ENCODE data around the gene GPR65.
"Not testable (repeated sequence)": the region's sequence is repeated elsewhere in the genome, so short reads cannot be mapped to it uniquely, and the experiment has no call there.

The GPR65 gene

DNA sequence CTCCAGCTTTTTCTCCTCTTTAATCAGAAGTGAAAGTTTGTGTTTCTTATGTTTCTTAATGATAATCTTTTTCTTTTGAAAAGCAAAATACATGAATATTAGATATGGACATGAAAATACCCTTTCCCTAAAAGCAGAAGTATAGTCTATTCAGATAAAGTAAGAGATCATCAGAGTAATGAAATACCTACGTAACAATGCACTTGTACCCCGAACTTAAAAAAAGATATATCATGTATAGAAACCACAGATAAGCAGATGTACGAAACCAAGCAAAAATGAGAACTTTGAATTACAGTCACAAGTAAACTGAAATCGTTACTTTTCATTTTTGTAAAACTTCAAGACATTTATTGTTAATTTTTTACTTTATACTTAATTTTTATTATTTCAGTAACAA lies 1.5 kb upstream of the GPR65 start:
- no peak for DNase-seq (ENCODE audit: low read depth in 1 of 2, low spot score in 1 of 2)

DNA sequence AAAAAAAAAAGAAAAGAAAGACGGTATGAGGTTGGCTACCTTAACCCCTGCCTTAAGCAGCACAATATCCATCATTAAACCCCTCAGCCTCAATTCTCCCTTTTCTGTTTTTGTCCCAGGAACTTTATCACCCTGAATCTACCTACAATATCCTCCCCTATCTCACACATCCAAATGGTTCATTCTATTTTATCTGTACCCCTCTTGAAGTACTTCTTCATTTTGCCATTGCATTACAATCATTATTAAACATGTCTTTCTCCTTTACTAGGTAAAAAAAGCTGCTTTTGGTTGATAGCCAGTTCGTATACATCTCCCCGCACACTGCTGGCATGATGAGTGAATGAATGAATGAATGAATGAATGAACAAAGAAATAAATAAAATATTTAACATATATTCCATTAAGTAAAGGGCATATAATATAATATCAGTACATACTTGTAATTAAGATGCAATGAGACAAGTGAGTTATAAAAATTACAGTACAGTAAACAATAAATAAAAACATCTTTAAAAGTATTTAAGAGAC lies 364 bp upstream of the GPR65 start:
- DNase-seq (ENCODE audit: low read depth in 1 of 2, low spot score in 1 of 2) = no peak

DNA sequence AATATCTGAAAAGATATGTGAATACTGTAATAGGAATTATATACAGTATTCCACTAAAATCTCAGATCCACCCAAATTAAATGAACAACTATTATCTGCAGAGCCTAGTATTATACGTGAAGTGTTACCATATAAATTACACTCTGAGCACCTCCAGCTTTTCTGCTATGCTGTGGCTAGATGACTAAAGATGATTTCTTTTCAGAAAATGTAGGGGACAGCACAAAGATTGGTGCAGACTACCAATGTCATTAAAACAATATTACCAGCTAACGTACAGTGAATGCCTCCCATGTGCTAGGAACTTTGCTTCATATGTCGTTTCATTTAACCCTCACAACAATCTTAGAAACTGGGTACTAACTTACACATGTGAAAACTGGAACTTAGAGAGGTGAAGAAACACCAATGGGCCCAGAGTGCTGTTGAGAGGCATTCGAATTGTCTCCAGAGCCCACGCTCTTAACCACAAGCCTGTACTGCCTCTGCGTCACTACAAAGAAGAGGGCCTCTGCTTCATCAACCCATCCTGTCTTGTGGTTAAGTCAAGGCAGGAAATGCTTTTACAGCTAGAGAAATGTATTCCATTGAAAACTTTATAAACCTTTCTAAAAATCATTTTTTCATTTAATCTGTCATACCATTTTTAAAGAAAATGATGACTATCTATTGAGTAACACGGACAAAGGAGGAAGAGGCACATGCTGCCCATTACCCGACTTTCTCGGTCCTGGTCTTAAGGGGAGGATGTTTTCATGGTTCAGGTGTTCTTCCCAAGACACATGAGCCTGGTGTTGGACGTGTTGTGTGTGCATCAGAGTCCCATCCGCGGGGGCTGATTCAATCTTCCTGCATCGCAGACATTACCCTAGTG lies 1.3 kb downstream of the GPR65 start:
- DNase-seq (ENCODE audit: low read depth in 1 of 2, low spot score in 1 of 2) = peak; percentile 18 to 44

DNA sequence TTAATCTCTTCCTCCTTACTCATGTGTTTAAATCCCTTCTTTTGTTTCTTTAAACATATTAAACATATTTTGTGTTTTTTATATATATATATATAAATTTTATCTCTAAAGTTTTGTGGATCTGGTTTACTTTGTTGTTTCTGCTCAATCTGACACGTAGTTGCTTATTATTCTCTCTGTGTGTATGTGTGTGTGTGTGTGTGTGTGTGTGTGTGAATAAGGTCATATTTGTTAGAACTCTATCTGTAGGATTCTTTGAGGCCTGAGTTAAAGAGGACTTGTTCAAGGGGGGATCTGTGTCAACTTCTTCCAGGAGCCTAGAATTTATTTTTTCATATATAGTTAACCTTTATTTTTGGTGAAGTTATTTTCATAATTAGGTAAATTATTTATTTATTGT lies 2.7 kb downstream of the GPR65 start:
- DNase-seq (ENCODE audit: low read depth in 1 of 2, low spot score in 1 of 2) = no peak

DNA sequence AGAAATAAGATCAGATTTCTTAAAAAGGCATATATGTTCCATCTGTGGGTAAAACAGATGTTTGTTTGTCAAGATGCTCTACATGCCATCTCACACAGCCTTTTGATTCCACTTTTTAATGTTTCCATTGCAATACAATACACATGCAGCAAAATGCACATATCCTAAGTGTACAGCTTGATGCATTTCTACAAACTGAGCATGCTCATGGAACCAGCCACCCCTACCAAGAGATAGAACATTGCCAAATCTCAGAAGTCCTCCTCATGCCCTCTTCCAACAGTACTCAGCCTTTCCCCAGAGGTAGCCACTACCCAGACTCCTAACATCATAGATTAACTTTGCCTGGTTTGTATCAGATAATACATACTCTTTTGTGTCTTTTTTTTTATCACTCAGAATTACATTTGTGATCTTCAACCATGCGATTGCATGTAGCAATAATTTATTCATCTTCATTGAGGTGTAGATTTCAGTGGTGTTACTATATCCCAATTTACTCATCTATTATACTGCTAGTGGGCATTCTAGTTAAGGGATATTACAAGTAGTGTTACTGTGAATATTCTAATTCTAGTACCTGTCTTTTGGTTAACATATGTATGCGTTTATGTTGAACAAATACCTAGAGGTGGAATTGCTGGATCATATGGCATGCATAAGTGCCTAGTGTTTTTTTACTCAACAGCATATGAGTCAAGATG lies 3.3 kb downstream of the GPR65 start:
- no peak for DNase-seq (ENCODE audit: low read depth in 1 of 2, low spot score in 1 of 2)

DNA sequence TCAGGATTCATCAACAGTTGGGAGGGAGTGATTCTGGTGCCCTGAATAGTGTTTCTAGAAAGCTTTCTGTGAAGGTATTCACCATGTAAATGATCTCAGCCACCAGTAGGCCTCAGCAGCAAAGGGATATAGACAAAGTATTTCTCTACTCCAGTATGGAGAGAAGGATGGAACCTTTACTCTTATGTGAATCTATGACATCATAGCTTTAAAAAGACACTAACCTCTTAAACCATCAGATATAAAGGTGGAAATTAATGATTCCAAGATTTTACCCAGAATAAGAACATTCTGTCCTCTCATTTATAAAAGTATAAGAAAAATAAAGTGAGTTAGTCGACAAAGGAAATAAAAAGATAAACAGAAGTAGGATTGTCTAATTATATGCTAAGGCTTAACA lies 4.6 kb downstream of the GPR65 start:
- no peak for DNase-seq (ENCODE audit: low read depth in 1 of 2, low spot score in 1 of 2)

DNA sequence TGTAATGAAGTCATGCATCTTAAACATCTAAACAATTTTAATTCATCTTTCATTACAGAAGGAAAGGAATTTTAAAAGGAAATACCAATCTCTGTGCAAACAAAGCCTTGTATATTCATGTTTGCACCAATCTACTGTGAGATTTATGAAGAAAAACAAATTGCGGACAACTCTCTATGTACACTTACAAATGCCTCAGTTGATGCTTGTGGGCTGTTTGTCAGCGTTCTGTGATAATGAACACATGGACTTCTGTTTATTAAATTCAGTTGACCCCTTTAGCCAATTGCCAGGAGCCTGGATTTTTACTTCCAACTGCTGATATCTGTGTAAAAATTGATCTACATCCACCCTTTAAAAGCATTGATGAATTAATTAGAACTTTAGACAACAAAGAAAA lies 5.4 kb downstream of the GPR65 start:
- DNase-seq (ENCODE audit: low read depth in 1 of 2, low spot score in 1 of 2) = no peak

DNA sequence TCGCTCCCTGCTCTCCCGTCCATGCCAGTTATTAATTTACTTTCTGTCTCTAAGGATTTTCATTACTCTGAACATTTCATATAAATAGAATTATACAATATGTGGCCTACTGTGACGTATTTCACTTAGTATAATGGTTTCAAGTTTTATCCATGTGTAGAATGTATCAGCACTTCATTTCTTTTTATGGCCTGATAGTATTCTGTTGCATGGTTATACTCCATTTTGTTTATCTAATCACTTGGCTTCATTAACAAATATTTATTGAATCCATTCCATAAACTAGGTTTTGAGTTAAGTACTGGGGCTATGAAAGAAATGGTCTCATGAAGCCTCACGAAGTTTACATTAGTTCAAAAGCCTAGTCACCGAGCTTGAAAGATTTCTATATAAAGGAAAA lies 7.6 kb downstream of the GPR65 start:
- DNase-seq (ENCODE audit: low read depth in 1 of 2, low spot score in 1 of 2) = no peak

DNA sequence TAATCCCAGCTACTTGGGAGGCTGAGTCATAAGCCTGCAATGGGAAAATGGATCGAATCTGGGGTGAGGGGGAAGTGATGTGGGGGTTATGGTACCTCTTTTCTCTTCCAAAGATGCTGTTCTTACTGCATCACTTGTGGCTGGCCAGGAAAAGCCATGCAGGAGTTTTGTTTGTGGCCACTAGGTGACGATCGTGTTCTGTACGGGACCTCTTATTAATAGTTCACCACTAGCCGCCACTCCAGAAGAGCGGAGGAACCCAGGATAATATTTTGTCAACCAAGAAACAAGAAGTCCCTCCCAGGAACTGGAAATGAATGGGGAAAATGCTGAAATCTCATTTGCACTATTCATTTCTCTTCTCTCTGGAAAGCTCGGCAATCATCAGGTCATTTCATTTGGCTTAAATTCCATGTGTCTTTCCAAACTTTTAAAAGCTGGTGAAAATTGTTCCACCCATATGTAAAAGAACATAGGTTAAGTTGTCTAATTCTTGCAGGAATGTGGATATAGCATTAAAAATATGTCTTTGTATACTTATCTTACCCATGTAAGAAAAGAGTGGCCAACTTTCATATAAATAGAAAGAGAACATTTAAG lies 8.9 kb downstream of the GPR65 start:
- no peak for DNase-seq (ENCODE audit: low read depth in 1 of 2, low spot score in 1 of 2)

DNA sequence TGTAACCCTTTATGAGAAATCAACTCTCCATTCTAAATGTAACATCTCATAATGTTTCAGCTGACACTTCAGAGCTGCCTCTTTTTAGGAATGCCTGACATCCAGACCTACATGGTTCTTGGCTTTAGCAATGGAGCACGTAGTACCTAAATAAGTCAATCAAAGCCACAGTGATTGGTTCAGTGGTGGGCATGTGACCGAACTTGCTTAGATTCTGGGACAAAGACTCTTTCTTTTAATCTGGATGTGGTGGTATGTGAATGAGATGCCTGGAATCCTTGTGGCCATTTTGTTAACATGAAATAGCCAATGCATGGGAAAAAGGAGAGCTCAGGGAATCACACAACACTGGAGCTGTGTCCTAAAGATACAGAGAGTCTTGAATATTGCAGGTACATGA lies 11.8 kb downstream of the GPR65 start:
- DNase-seq (ENCODE audit: low read depth in 1 of 2, low spot score in 1 of 2) = no peak

DNA sequence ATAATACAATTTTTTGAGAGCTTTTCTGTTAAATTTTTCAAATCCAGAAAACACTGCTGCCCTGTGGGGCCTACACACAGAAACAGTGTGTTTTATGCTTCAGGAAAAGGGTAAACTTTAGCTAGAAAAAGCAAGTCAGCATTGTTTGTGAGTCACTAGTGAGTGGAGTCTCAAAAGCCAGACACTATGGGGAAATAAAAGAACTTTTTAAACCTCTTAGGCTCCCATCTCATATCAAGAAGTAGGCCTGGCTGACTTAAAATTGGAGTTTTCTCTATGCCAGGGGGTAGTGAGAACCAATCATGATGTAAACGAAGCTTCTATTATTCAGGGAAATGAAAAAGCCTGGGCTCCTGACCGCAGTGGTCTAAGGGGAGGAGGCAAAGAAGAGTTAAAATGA lies 12.6 kb downstream of the GPR65 start:
- DNase-seq (ENCODE audit: low read depth in 1 of 2, low spot score in 1 of 2) = no peak

DNA sequence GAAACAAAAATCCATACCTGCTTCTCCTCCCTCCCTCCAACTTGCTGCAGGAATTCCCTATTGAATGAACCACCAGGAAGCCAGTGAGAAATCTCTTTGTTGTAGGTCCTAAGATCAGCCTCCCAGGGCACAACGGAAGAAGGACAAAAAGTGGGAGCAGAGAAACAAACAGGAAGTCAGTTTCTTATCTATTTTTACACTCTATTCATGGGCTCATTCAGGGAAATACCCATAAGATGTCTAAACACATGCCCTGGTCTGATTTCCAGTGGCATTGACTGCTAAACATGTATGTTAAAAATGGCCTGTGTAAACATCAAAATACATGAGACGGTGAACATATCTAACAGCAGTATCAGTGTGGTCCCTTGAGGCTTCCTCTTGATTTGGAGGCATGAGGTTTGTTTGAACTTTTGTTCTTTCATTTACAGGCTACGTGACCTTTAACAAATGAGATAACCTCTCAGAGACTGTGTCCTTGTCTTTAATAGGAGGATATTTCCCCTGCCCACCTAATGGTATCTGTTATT lies 18.8 kb downstream of the GPR65 start:
- DNase-seq (ENCODE audit: low read depth in 1 of 2, low spot score in 1 of 2) = no peak

DNA sequence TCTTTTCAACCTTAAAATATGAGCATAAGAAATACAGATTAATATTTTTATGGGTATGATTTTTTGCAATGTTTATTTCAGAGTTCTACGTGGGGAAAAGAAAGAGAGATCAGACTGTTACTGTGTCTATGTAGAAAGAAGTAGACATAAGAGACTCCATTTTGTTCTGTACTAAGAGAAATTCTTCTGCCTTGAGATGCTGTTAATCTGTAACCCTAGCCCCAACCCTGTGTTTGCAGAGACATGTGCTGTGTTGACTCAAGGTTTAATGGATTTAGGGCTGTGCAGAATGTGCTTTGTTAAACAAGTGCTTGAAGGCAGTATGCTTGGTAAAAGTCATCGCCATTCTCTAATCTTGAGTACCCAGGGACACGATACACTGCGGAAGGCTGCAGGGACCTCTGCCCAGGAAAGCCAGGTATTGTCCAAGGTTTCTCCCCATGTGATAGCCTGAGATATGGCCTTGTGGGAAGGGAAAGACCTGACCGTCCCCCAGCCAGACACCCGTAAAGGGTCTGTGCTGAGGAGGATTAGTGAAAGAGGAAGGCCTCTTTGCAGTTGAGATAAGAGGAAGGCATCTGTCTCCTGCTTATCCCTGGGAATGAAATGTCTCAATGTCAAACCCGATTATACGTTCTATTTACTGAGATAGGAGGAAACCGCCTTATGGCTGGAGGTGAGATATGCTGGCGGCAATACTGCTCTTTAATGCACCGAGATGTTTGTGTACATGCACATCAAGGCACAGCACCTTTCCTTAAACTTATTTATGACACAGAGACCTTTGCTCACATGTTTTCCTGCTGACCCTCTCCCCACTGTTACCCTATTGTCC lies 19.5 kb downstream of the GPR65 start:
- not testable (repeated sequence) for DNase-seq (ENCODE audit: low read depth in 1 of 2, low spot score in 1 of 2)

DNA sequence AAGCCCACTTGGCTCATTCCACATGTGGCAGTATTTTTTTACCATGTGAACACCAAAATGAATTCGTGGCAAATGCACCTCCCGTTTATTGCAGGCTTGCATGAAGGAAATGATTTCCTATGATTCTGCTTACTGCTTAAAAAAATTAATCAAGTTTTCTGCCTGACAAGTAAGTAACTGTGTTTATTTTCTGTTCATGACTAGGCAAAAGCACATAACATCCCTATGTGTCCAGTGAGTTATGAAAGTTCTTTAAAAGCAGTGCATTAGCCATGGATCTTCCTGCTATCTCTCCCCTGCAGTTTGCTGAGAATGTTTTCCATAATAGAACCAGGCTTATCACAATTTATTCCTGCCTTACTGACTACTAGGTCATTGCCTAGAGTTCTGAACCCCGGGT lies 20.4 kb downstream of the GPR65 start:
- no peak for DNase-seq (ENCODE audit: low read depth in 1 of 2, low spot score in 1 of 2)

DNA sequence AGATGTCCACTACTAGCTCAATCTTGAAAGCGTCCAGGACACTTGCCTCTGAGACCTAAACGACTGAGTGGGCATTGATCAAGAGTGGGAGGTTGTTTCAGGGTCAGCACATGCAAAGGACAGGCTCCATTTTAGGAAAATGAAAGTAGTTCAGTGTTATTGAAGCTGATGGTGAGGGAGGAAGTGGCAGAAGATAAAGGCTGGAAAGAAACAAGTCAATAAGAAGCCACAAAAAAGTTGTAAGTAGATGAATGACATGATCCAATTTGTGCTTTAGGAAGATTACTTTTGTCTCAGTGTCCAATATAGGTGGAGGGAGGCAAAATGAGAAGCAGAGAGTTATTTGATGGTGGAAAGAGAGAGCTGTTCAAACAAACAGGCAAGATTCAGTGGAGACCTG lies 22.0 kb downstream of the GPR65 start:
- DNase-seq (ENCODE audit: low read depth in 1 of 2, low spot score in 1 of 2) = no peak

DNA sequence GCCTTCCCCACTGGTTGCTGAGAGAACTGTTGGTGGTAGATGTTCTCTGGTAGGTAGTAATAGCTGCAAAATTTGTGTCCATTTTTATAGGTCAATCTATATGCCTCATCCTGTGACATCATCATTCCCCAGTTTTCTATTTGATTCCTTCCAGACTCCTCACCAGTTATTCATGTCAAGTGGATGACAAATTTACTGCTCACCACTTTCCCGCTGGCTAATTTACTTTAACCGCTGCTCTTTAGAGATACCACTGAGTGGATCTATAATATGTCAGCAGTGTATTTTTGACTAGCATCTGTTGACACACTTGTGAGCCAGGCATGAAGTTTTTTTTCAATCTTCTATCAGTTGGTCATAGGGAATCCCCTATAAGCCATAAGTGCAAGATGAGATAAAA lies 24.6 kb downstream of the GPR65 start:
- no peak for DNase-seq (ENCODE audit: low read depth in 1 of 2, low spot score in 1 of 2)

DNA sequence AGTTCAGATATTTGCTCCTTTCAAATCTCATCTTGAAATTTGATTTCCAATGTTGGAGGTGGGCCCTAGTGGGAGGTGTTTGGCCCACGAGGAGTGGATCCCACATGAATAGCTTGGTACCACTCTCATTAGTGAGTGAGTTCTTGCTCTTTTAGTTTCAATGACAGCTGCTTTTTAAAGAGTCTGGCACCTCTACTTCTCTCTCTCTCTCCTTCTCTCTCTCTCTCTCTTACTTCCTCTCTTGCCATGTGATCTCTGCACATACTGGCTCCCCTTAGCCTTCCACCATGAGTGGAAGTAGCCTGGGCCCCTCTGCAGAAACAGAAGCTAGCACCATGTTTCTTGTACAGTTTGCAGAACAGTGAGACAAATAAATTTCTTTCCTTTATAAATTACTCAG lies 25.1 kb downstream of the GPR65 start:
- DNase-seq (ENCODE audit: low read depth in 1 of 2, low spot score in 1 of 2) = no peak

DNA sequence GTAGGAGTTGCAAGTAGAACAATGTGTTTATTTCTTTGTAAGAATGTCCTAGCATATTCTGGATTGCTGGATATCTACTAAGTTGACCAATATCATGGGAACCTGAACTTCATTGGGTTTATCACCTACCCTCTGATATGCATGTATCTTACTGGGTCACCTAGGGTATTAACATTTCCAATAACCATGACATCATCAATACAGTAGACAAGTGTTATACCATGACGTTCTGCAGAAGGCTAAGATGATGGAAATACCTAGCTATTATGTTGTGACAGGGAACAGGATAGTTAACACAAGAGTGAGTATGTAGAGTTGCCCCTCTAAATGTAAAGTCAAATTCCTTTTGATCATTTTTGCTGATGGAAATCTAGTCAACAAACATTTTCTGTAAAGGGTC lies 26.0 kb downstream of the GPR65 start:
- no peak for DNase-seq (ENCODE audit: low read depth in 1 of 2, low spot score in 1 of 2)

DNA sequence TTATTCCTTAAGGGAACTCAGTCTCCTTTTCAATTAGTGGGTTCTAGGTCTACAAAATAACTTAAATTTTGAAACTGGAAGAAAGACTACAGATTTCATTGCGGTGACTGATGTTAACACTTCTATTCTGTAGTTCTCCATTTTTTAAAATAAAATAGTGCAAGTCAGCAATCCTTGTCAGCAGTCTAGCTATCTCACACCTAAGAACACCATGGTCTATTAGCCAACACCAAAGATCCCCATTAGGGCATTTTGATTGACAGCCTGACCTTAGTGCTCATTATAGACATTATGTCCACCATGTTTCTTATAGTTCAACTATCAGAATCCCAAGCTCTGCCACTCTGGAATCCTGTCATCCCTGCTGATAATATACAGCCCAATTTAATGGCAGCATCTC lies 27.4 kb downstream of the GPR65 start:
- no peak for DNase-seq (ENCODE audit: low read depth in 1 of 2, low spot score in 1 of 2)

DNA sequence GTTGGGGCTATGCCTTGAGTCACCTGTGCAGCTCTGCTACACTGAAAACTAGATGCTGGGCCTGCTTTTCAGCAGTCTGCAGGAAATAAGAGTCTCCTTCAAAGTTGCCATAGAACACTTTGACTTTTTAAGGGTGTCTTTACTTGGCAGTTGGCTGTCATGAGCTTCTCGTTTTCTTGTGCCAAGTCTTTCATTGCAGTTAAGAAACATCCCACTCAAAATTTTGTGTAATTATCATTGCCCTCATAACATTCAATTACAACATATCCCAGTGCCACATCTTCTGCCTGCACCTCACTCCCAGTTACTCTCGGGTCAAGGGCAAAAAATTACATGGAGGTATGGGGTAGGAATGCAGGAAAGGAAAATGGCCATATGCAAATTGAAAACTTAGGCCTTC lies 29.1 kb downstream of the GPR65 start:
- no peak for DNase-seq (ENCODE audit: low read depth in 1 of 2, low spot score in 1 of 2)

DNA sequence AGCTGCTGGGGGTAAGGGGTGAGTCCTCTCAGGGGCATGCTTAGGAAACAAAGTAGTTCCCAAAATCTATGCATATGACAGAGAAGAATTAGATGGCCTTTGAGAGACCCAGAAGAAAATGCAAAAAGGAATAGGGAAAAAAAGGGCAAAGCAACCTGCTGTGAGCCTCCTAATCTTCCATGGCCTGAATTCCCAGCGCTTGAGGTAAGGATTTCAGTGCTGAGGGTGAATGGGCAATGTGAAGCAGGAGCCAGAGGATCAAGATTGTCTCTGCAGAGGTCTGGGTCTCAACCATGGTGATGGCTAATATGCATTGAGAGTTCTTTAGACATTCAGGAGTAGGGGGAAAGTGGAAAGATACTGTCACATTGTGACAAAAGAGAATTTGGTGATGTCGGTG lies 31.5 kb downstream of the GPR65 start:
- no peak for DNase-seq (ENCODE audit: low read depth in 1 of 2, low spot score in 1 of 2)

Data from activated T-helper 1 cell treated with anti-CD3 and anti-CD28 coated beads, Interleukin-2, amount 50 U/mL, for 16 hours (primary cell).